ENCODE data around the gene BRAT1. TPM values are rescaled to one million over a fixed set of nuclear protein-coding genes. Genes with fewer than 3 reads are reported as not detected.

BRAT1 gene
- total and polyA plus RNA-seq, 2 donors (not counting 1 experiment from before 2014, with no cell fraction given): 4.0 to 20.1 TPM

DNA sequence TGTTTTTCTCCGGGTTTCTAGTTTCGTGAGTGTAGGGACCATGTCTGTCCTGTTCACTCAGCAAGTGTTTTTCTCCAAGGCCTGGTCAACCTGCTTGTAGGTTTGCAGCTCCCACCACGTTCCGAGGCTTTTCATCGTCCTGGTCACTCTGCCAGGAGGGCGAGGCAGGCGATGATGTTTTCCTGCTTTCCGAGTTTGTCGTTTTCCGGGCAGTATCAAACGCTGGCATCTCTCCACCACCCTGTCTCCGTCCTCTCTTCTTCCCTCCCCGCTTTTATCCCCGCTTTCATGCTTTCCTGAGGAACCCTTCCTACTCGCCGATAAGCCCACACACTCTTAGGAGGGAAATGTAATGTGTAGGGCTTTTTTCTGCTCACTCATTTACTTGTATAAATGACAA, 14.7 kb upstream of the BRAT1 start:
- DNase-seq (ENCODE audit: low read depth in 2 of 2): no peak
- TF ChIP-seq, protein P1, sequence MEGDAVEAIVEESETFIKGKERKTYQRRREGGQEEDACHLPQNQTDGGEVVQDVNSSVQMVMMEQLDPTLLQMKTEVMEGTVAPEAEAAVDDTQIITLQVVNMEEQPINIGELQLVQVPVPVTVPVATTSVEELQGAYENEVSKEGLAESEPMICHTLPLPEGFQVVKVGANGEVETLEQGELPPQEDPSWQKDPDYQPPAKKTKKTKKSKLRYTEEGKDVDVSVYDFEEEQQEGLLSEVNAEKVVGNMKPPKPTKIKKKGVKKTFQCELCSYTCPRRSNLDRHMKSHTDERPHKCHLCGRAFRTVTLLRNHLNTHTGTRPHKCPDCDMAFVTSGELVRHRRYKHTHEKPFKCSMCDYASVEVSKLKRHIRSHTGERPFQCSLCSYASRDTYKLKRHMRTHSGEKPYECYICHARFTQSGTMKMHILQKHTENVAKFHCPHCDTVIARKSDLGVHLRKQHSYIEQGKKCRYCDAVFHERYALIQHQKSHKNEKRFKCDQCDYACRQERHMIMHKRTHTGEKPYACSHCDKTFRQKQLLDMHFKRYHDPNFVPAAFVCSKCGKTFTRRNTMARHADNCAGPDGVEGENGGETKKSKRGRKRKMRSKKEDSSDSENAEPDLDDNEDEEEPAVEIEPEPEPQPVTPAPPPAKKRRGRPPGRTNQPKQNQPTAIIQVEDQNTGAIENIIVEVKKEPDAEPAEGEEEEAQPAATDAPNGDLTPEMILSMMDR (conservative IDR thresholded peaks at IDR 0.05 in 1 of 2, IDR thresholded peaks at IDR 0.05 in 1 of 2; ENCODE audit: low read depth in 1 of 2, low read length in 2 of 2): no peak
- TF ChIP-seq EZH2 (IDR thresholded peaks at IDR 0.05; ENCODE audit: low read length, missing control alignments): no peak
- no peaks in the 10 kb centered on the region for H4K20me1 ChIP-seq (ENCODE audit: control insufficient read depth, extremely low read depth, insufficient read depth, low read length)
- H3K9me3 ChIP-seq (ENCODE audit: control insufficient read depth, insufficient read depth, low read depth, low read length): no peaks in the 10 kb centered on the region
- peaks cover 7% of the 10 kb centered on the region for H3K4me1 ChIP-seq (ENCODE audit: control insufficient read depth, extremely low read depth, insufficient read depth, low read length)
- no peaks in the 10 kb centered on the region for H3K79me2 ChIP-seq (ENCODE audit: control insufficient read depth, insufficient read depth, low read length)
- H3K4me3 ChIP-seq (replicated peaks in 1 of 4; ENCODE audit: control extremely low read depth in 1 of 4, insufficient read depth in 1 of 4, low read depth in 3 of 4, low read length in 4 of 4): no peak overlapping the region
- no peak overlapping the region for H3K4me2 ChIP-seq (ENCODE audit: extremely low read depth, insufficient read depth, low read length)
- no peak overlapping the region for H2AFZ ChIP-seq (ENCODE audit: low read length)
- no peaks in the 10 kb centered on the region for H3K27me3 ChIP-seq (ENCODE audit: control insufficient read depth, insufficient read depth, low read length)
- H3K27ac ChIP-seq (ENCODE audit: insufficient read depth, low read length): no peak overlapping the region
- no peak overlapping the region for H3K9ac ChIP-seq (ENCODE audit: insufficient read depth, low read length)
- peaks cover 2% of the 10 kb centered on the region for H3K36me3 ChIP-seq (ENCODE audit: control insufficient read depth, insufficient read depth, low read length)

DNA sequence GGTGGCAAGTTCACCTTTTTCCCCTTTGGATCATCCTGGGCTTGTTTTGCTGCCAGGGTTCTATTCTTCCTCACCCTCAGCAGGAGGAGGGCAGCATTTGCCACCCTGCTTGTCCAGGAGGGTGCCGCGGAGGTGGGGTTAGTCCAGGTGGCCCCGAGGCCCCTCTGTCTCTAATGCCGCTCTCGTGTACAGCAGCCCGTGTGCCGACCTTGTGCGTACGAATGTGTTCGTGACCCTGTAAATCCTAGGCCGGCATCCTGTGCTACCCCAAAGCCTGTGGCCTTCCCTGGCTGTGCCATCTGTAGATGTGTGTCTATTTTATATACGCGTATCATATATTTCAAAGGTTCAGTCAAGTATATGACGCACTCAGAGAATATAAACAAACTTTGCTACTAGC, 14.1 kb upstream of the BRAT1 start:
- Histone ChIP-seq H3K9me3 (ENCODE audit: control insufficient read depth, insufficient read depth, low read depth, low read length) (no peaks in the 10 kb centered on the region), H3K9ac (ENCODE audit: insufficient read depth, low read length) (no peak overlapping the region), H3K27ac (ENCODE audit: insufficient read depth, low read length) (no peak overlapping the region), H3K36me3 (ENCODE audit: control insufficient read depth, insufficient read depth, low read length) (peaks cover 2% of the 10 kb centered on the region), H3K4me2 (ENCODE audit: extremely low read depth, insufficient read depth, low read length) (no peak overlapping the region), H3K4me3 (replicated peaks in 1 of 4; ENCODE audit: control extremely low read depth in 1 of 4, insufficient read depth in 1 of 4, low read depth in 3 of 4, low read length in 4 of 4) (no peak overlapping the region), H3K79me2 (ENCODE audit: control insufficient read depth, insufficient read depth, low read length) (no peaks in the 10 kb centered on the region), H3K27me3 (ENCODE audit: control insufficient read depth, insufficient read depth, low read length) (no peaks in the 10 kb centered on the region), H3K4me1 (ENCODE audit: control insufficient read depth, extremely low read depth, insufficient read depth, low read length) (peaks cover 9% of the 10 kb centered on the region), H4K20me1 (ENCODE audit: control insufficient read depth, extremely low read depth, insufficient read depth, low read length) (no peaks in the 10 kb centered on the region), H2AFZ (ENCODE audit: low read length) (no peak overlapping the region)
- no peak for DNase-seq (ENCODE audit: low read depth in 2 of 2)
- TF ChIP-seq, protein P1 (conservative IDR thresholded peaks at IDR 0.05 in 1 of 2, IDR thresholded peaks at IDR 0.05 in 1 of 2; ENCODE audit: low read depth in 1 of 2, low read length in 2 of 2): no peak
- no peak for TF ChIP-seq EZH2 (IDR thresholded peaks at IDR 0.05; ENCODE audit: low read length, missing control alignments)

DNA sequence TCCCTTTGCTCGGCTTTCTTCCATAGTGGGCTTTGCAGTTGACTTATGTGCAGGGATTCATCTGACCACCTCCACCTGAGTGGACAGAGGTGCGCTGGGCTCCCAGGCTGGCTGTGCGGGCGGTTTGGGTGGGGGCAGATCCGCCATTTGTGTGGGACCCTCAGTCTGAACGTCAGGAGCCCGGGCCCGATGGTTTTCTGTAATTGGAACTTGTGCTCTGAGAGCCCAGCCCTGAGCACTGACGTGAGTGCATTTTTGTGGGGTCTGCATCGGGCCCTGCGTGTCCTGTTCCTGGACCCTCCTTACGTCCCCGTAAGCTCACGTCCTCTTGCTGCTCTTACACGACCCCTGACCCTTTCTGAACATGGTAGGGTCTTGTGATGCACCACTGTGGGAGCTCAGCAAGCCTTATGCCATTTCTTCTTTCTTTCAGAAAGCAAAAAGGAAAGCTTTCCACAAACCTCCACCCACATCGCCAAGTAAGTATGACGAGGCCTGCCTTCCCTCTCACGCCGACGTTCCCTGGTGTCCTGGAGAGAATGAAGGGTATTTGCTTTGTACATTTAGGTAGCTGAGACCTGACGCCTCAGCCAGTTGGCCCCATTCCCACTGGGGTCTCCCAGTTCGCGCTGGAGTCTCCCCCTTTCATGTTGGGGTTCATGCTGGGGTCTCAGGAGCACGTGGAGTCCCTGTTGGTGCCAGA, 13.3 kb upstream of the BRAT1 start:
- Histone ChIP-seq H3K36me3 (ENCODE audit: control insufficient read depth, insufficient read depth, low read length) (no peaks in the 10 kb centered on the region), H3K4me3 (replicated peaks in 1 of 4; ENCODE audit: control extremely low read depth in 1 of 4, insufficient read depth in 1 of 4, low read depth in 3 of 4, low read length in 4 of 4) (no peak overlapping the region), H3K27ac (ENCODE audit: insufficient read depth, low read length) (no peak overlapping the region), H4K20me1 (ENCODE audit: control insufficient read depth, extremely low read depth, insufficient read depth, low read length) (no peaks in the 10 kb centered on the region), H3K4me2 (ENCODE audit: extremely low read depth, insufficient read depth, low read length) (no peak overlapping the region), H3K9ac (ENCODE audit: insufficient read depth, low read length) (no peak overlapping the region), H3K79me2 (ENCODE audit: control insufficient read depth, insufficient read depth, low read length) (no peaks in the 10 kb centered on the region), H3K27me3 (ENCODE audit: control insufficient read depth, insufficient read depth, low read length) (no peaks in the 10 kb centered on the region), H2AFZ (ENCODE audit: low read length) (no peak overlapping the region), H3K4me1 (ENCODE audit: control insufficient read depth, extremely low read depth, insufficient read depth, low read length) (peaks cover 9% of the 10 kb centered on the region), H3K9me3 (ENCODE audit: control insufficient read depth, insufficient read depth, low read depth, low read length) (no peaks in the 10 kb centered on the region)
- no peak for TF ChIP-seq EZH2 (IDR thresholded peaks at IDR 0.05; ENCODE audit: low read length, missing control alignments)
- TF ChIP-seq, protein P1 (conservative IDR thresholded peaks at IDR 0.05 in 1 of 2, IDR thresholded peaks at IDR 0.05 in 1 of 2; ENCODE audit: low read depth in 1 of 2, low read length in 2 of 2): no peak
- DNase-seq (ENCODE audit: low read depth in 2 of 2): no peak

All from fibroblast of lung (primary cell).